Activated CD4-positive, CD25-positive, alpha-beta regulatory T cell treated with anti-CD3 and anti-CD28 coated beads, Interleukin-2, amount 50 U/mL, for 24 hours (primary cell): Measurements from ENCODE around the gene VPS37C.

Source experiments
- ATAC-seq, 2 donors: fragments of 150-1000 bp; cut with Tn5 transposase; one replicate each; pipeline ENCODE4 v1.10.0; 2021; ENCODE audit warnings: mild to moderate bottlenecking in 1 of 2, moderate library complexity in 1 of 2

Gene VPS37C

GRCh38 chr11:61152816-61153592 is 8.2 kb downstream of the VPS37C start:
- no peak for ATAC-seq

GRCh38 chr11:61151545-61152252 is 9.5 kb downstream of the VPS37C start:
- no peak for ATAC-seq

- no peak for ATAC-seq
These were observed 10.3 kb downstream of the VPS37C start for GRCh38 chr11:61150706-61151544.

GRCh38 chr11:61149624-61150615 is 11.3 kb downstream of the VPS37C start:
- no peak for ATAC-seq

- no peak for ATAC-seq
These were observed 13.2 kb downstream of the VPS37C start for GRCh38 chr11:61147791-61148620.

GRCh38 chr11:61147271-61147670 is 14.0 kb downstream of the VPS37C start:
- no peak for ATAC-seq

GRCh38 chr11:61146416-61146815 is 14.8 kb downstream of the VPS37C start:
- ATAC-seq, result no peak

- no peak for ATAC-seq
These were observed 15.8 kb downstream of the VPS37C start for GRCh38 chr11:61145228-61146005.

- ATAC-seq, result no peak
These were observed 16.6 kb downstream of the VPS37C start for GRCh38 chr11:61144511-61145179.

GRCh38 chr11:61142424-61142823 is 18.8 kb downstream of the VPS37C start:
- ATAC-seq, result no peak

- ATAC-seq, result no peak
These were observed 19.6 kb downstream of the VPS37C start for GRCh38 chr11:61141601-61142028.

GRCh38 chr11:61140416-61140815 is 20.8 kb downstream of the VPS37C start:
- ATAC-seq, result no peak

- ATAC-seq, result no peak
These were observed 21.8 kb downstream of the VPS37C start for GRCh38 chr11:61139387-61139786.

- no peak for ATAC-seq
These were observed 22.3 kb downstream of the VPS37C start for GRCh38 chr11:61138935-61139334.

- no peak for ATAC-seq
These were observed 26.4 kb downstream of the VPS37C start for GRCh38 chr11:61134801-61135257.

- ATAC-seq, result no peak
These were observed 27.1 kb downstream of the VPS37C start for GRCh38 chr11:61133956-61134662.

GRCh38 chr11:61133145-61133544 is 28.1 kb downstream of the VPS37C start:
- no peak for ATAC-seq

- no peak for ATAC-seq
These were observed 28.6 kb downstream of the VPS37C start for GRCh38 chr11:61132646-61133045.
